Astrocyte (in vitro differentiated cells and primary cell): ENCODE measurements around the gene MIPOL1. TPM values are rescaled to one million over a fixed set of nuclear protein-coding genes. Genes with fewer than 3 reads are reported as not detected.

Experiments used
- DNase-seq: peaks from one replicate; pipeline ENCODE4 v3.0.0-alpha.2; 2010; ENCODE audit warnings: low read depth
- FAIRE-seq: peaks from 2 replicates; lab custom pipeline; 2011; peaks lifted over from hg19 to GRCh38; lab: Jason Lieb, UNC
- H2AFZ ChIP-seq: 2 replicates; pipeline ENCODE4 v1.6.0; 2012; ENCODE audit warnings: low read depth, low read length, inconsistent platforms
- H3K27ac ChIP-seq: 2 replicates; pipeline ENCODE4 v1.5.1; 2011; ENCODE audit warnings: low read depth, low read length, inconsistent platforms
- H3K27me3 ChIP-seq: 2 replicates; pipeline ENCODE4 v1.6.0; 2011; ENCODE audit warnings: low read length, inconsistent platforms; ENCODE audit not compliant: insufficient read depth
- H3K36me3 ChIP-seq: 2 replicates; pipeline ENCODE4 v1.5.1; 2011; ENCODE audit warnings: low read length, inconsistent platforms; ENCODE audit not compliant: insufficient read depth
- H3K4me1 ChIP-seq: 2 replicates; pipeline ENCODE4 v1.5.1; 2011; ENCODE audit warnings: low read length, inconsistent platforms; ENCODE audit not compliant: insufficient read depth
- H3K4me2 ChIP-seq: 2 replicates; pipeline ENCODE4 v1.6.0; 2012; ENCODE audit warnings: low read length, inconsistent platforms
- H3K4me3 ChIP-seq: 2 replicates; pipeline ENCODE4 v1.5.1; 2011; ENCODE audit warnings: low read depth, mild to moderate bottlenecking, low read length, inconsistent platforms; ENCODE audit not compliant: insufficient read depth
- H3K79me2 ChIP-seq: 2 replicates; pipeline ENCODE4 v1.6.0; 2012; ENCODE audit warnings: mild to moderate bottlenecking, low read length, inconsistent platforms; ENCODE audit not compliant: insufficient read depth
- H3K9ac ChIP-seq: 2 replicates; pipeline ENCODE4 v1.6.0; 2012; ENCODE audit warnings: mild to moderate bottlenecking, low read length, inconsistent platforms
- H3K9me3 ChIP-seq: 2 replicates; pipeline ENCODE4 v1.5.1; 2012; ENCODE audit warnings: low read depth, mild to moderate bottlenecking, low read length, inconsistent platforms; ENCODE audit not compliant: insufficient read depth
- H4K20me1 ChIP-seq: 2 replicates; pipeline ENCODE4 v1.6.0; 2012; ENCODE audit warnings: low read length, inconsistent platforms; ENCODE audit not compliant: insufficient read depth
- H3K27ac Mint-ChIP-seq: one replicate; pipeline ENCODE4 v1.8.0; 2021; ENCODE audit warnings: mild to moderate bottlenecking, mixed read lengths; ENCODE audit not compliant: unreplicated experiment
- H3K27me3 Mint-ChIP-seq: one replicate; pipeline ENCODE4 v1.8.0; 2021; ENCODE audit warnings: low read depth, mixed read lengths; ENCODE audit not compliant: unreplicated experiment
- H3K36me3 Mint-ChIP-seq: one replicate; pipeline ENCODE4 v1.8.0; 2021; ENCODE audit warnings: low read depth, mixed read lengths; ENCODE audit not compliant: unreplicated experiment
- H3K4me1 Mint-ChIP-seq: one replicate; pipeline ENCODE4 v1.8.0; 2021; ENCODE audit warnings: low read depth, mixed read lengths; ENCODE audit not compliant: unreplicated experiment
- H3K4me3 Mint-ChIP-seq: one replicate; pipeline ENCODE4 v1.8.0; 2021; ENCODE audit warnings: mild to moderate bottlenecking, moderate library complexity, mixed read lengths; ENCODE audit not compliant: unreplicated experiment
- H3K9me3 Mint-ChIP-seq: one replicate; pipeline ENCODE4 v1.8.0; 2021; ENCODE audit warnings: mild to moderate bottlenecking, mixed read lengths; ENCODE audit not compliant: unreplicated experiment
- CTCF ChIP-seq: IDR thresholded peaks from 2 replicates; pipeline ENCODE4 v1.5.1; 2011; ENCODE audit warnings: low read depth, mild to moderate bottlenecking, inconsistent platforms, low read length, moderate library complexity; ENCODE audit not compliant: insufficient read depth
- EZH2 ChIP-seq: IDR thresholded peaks from 2 replicates; pipeline ENCODE4 v1.6.1; 2012; ENCODE audit warnings: mild to moderate bottlenecking, low read length, inconsistent platforms; ENCODE audit not compliant: insufficient read depth
- total RNA-seq: library from RNA; stranded (reverse); gene quantifications from 2 replicates; pipeline ENCODE4 v1.2.1, GENCODE V29; 2021

MIPOL1 gene
- total RNA-seq, 1 donor from 2014 or later, result 15.7 TPM

DNA sequence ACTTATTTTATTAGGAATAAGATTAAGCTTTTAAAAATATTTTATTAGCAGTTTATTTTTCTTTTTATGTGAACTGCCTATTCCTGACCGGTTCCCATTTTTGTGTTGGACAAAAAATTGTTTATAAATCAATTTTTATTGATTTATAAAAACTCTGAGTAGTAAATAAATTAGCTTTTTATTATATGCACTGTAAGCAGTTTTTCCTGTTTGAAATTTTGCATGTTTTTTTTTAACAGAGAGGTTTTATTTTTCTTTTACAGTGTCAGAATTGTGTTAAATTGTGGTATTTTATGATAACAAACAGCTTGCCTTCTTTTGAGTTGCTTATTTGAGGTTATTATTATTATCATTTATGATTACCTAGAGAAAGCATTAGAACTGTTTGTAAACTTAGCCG lies 329.3 kb downstream of the MIPOL1 start:
- H3K4me1 ChIP-seq, result no peaks in the 10 kb centered on the region
- no peaks in the 10 kb centered on the region for H3K36me3 ChIP-seq
- H3K9me3 Mint-ChIP-seq, result no peaks in the 10 kb centered on the region
- no peaks in the 10 kb centered on the region for H4K20me1 ChIP-seq
- H3K79me2 ChIP-seq, result no peaks in the 10 kb centered on the region
- no peaks in the 10 kb centered on the region for H3K9me3 ChIP-seq
- no peak overlapping the region for H3K4me2 ChIP-seq
- H3K4me3 Mint-ChIP-seq, result no peak overlapping the region
- no peak overlapping the region for H3K9ac ChIP-seq
- DNase-seq (no peak), FAIRE-seq (no peak)
- no peaks in the 10 kb centered on the region for H3K36me3 Mint-ChIP-seq
- TF ChIP-seq EZH2, result no peak
- TF ChIP-seq CTCF, result no peak
- no peak overlapping the region for H3K27ac Mint-ChIP-seq
- no peaks in the 10 kb centered on the region for H3K4me1 Mint-ChIP-seq
- no peaks in the 10 kb centered on the region for H3K27me3 ChIP-seq
- no peak overlapping the region for H2AFZ ChIP-seq
- no peak overlapping the region for H3K27ac ChIP-seq
- H3K4me3 ChIP-seq, result no peak overlapping the region
- H3K27me3 Mint-ChIP-seq, result no peaks in the 10 kb centered on the region

DNA sequence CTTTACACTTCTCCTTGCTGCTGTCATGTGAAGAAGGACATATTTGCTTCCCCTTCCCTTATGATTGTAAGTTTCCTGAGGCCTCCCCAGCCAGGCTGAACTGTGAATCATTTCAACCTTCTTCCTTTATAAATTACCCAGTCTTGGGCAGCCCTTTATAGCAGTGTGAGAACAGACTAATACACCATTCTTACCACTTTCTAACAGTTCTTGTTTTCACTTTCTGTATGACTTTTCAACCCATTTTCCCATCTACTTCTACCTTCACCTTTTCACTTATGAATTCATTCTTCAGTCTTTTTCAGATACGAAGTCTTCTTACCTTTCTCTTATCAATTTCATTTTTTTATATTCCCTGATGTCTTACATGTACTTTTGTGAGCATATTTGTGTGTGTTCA lies 342.3 kb downstream of the MIPOL1 start:
- H3K4me1 ChIP-seq, result no peaks in the 10 kb centered on the region
- H3K4me1 Mint-ChIP-seq, result no peaks in the 10 kb centered on the region
- no peak overlapping the region for H3K27ac Mint-ChIP-seq
- TF ChIP-seq EZH2 (no peak), CTCF (no peak)
- H3K27me3 ChIP-seq, result no peaks in the 10 kb centered on the region
- H4K20me1 ChIP-seq, result no peaks in the 10 kb centered on the region
- H3K27ac ChIP-seq, result no peak overlapping the region
- no peak overlapping the region for H3K4me2 ChIP-seq
- no peaks in the 10 kb centered on the region for H3K27me3 Mint-ChIP-seq
- no peak overlapping the region for H3K4me3 Mint-ChIP-seq
- H3K36me3 ChIP-seq, result no peaks in the 10 kb centered on the region
- H3K9me3 ChIP-seq, result no peaks in the 10 kb centered on the region
- FAIRE-seq (no peak), DNase-seq (no peak)
- H3K9ac ChIP-seq, result no peak overlapping the region
- H2AFZ ChIP-seq, result no peak overlapping the region
- no peaks in the 10 kb centered on the region for H3K79me2 ChIP-seq
- H3K36me3 Mint-ChIP-seq, result no peaks in the 10 kb centered on the region
- H3K9me3 Mint-ChIP-seq, result no peaks in the 10 kb centered on the region
- H3K4me3 ChIP-seq, result no peak overlapping the region

- no peak for TF ChIP-seq CTCF
- TF ChIP-seq EZH2, result no peak
These were observed 346.7 kb downstream of the MIPOL1 start for GRCh38 chr14:37544407-37544806.

More at GRCh38 chr14:37544407-37544806, 346.7 kb downstream of the MIPOL1 start:
- no peaks in the 10 kb centered on the region for H3K36me3 Mint-ChIP-seq
- Histone ChIP-seq H3K79me2 (no peaks in the 10 kb centered on the region), H3K27me3 (no peaks in the 10 kb centered on the region), H3K4me1 (no peaks in the 10 kb centered on the region), H3K9me3 (no peaks in the 10 kb centered on the region), H3K36me3 (no peaks in the 10 kb centered on the region), H3K27ac (no peak overlapping the region), H3K9ac (no peak overlapping the region), H3K4me3 (no peak overlapping the region), H2AFZ (no peak overlapping the region), H3K4me2 (no peak overlapping the region), H4K20me1 (no peaks in the 10 kb centered on the region)
- no peaks in the 10 kb centered on the region for H3K9me3 Mint-ChIP-seq
- no peak for FAIRE-seq
- no peaks in the 10 kb centered on the region for H3K27me3 Mint-ChIP-seq
- H3K4me3 Mint-ChIP-seq, result no peak overlapping the region
- no peak overlapping the region for H3K27ac Mint-ChIP-seq
- peaks cover 4% of the 10 kb centered on the region for H3K4me1 Mint-ChIP-seq
- DNase-seq, result no peak
